ENCODE measurements around the gene PLCL1.

DNA sequence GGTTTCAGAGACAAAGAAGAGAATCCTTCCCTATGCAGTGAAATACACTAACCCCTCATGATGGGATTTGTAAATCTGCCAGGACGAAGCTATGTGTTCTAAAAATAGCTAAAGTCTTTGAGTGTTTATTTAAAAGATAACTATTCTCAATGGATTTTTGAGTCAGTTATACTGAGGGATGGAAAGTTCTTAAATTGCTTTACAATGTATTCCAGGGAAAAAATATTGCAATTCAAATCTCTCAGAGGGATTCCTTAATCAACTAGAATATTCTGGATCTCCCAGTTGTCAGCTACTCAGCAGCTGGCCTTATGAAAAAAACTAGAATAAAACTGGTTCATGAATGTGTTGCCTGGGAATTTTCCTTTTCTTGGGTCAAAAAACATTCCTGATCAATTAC is 312.4 kb downstream of the PLCL1 start:
- TF ChIP-seq, protein P1, sequence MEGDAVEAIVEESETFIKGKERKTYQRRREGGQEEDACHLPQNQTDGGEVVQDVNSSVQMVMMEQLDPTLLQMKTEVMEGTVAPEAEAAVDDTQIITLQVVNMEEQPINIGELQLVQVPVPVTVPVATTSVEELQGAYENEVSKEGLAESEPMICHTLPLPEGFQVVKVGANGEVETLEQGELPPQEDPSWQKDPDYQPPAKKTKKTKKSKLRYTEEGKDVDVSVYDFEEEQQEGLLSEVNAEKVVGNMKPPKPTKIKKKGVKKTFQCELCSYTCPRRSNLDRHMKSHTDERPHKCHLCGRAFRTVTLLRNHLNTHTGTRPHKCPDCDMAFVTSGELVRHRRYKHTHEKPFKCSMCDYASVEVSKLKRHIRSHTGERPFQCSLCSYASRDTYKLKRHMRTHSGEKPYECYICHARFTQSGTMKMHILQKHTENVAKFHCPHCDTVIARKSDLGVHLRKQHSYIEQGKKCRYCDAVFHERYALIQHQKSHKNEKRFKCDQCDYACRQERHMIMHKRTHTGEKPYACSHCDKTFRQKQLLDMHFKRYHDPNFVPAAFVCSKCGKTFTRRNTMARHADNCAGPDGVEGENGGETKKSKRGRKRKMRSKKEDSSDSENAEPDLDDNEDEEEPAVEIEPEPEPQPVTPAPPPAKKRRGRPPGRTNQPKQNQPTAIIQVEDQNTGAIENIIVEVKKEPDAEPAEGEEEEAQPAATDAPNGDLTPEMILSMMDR (IDR thresholded peaks at IDR 0.05) = no peak
- no peak for TF ChIP-seq POLR2A (IDR thresholded peaks at IDR 0.05)

All from breast epithelium (tissue), 3 donors.